HG03108 (cell line): ENCODE data around the gene SP6.

Source experiments
- ATAC-seq: cut with Tn5 transposase; IDR thresholded peaks from one replicate; pipeline ENCODE4 v1.9.1; 2021; ENCODE audit warnings: moderate library complexity; ENCODE audit not compliant: unreplicated experiment

The SP6 gene

GRCh38 chr17:47879776-47880454, 29.0 kb upstream of the SP6 start:
- no peak for ATAC-seq

- ATAC-seq, result no peak
Measured at GRCh38 chr17:47879028-47879585, 28.1 kb upstream of the SP6 start.

- no peak for ATAC-seq
Measured at GRCh38 chr17:47878203-47879027, 27.5 kb upstream of the SP6 start.

- ATAC-seq, result no peak
Measured at GRCh38 chr17:47877368-47878034, 26.5 kb upstream of the SP6 start.

GRCh38 chr17:47875011-47875985, 24.3 kb upstream of the SP6 start:
- no peak for ATAC-seq

- ATAC-seq, result no peak
Measured at GRCh38 chr17:47873200-47874090, 22.5 kb upstream of the SP6 start.

- no peak for ATAC-seq
Measured at GRCh38 chr17:47872651-47873161, 21.7 kb upstream of the SP6 start.

- ATAC-seq, result no peak
Measured at GRCh38 chr17:47872019-47872650, 21.2 kb upstream of the SP6 start.

GRCh38 chr17:47871048-47871447, 20.1 kb upstream of the SP6 start:
- ATAC-seq, result no peak

GRCh38 chr17:47870056-47870455, 19.1 kb upstream of the SP6 start:
- ATAC-seq, result no peak

GRCh38 chr17:47869114-47869513, 18.2 kb upstream of the SP6 start:
- ATAC-seq, result no peak

- ATAC-seq, result no peak
Measured at GRCh38 chr17:47867813-47868533, 17.0 kb upstream of the SP6 start.

GRCh38 chr17:47866941-47867340, 16.0 kb upstream of the SP6 start:
- ATAC-seq, result no peak

GRCh38 chr17:47864791-47865216, 13.8 kb upstream of the SP6 start:
- no peak for ATAC-seq

GRCh38 chr17:47862621-47863440, 11.9 kb upstream of the SP6 start:
- ATAC-seq, result no peak

GRCh38 chr17:47860386-47860785, 9.4 kb upstream of the SP6 start:
- no peak for ATAC-seq
